ENCODE data around the gene TMEM106C.

GRCh38 chr12:47927346-47927745, 36.0 kb upstream of the TMEM106C start:
- TF ChIP-seq TSHZ2 (CRISPR knock-in tag; IDR thresholded peaks at IDR 0.05), result no peak
- no peak for TF ChIP-seq OSR1 (CRISPR knock-in tag; IDR thresholded peaks at IDR 0.05)
- TF ChIP-seq ISL1 (CRISPR knock-in tag; IDR thresholded peaks at IDR 0.05), result no peak
- no peak for TF ChIP-seq ARNTL (CRISPR knock-in tag; IDR thresholded peaks at IDR 0.05; ENCODE audit: borderline replicate concordance, low read depth)
